DND-41 (cell line): Measurements from ENCODE around the gene VWA2.

Experiments
- ATAC-seq: fragments of 200-7000 bp; cut with Tn5 transposase; 3 replicates; pipeline ENCODE4 v1.9.1; 2021; ENCODE audit warnings: low read depth; ENCODE audit not compliant: insufficient read depth
- DNase-seq: peaks from one replicate; pipeline ENCODE4 v3.0.0-alpha.2; 2020
- H2AFZ ChIP-seq: 2 replicates; pipeline ENCODE4 v1.6.0; 2012; ENCODE audit warnings: low read depth, low read length
- H3K27ac ChIP-seq: 2 replicates; pipeline ENCODE4 v1.5.1; 2012; ENCODE audit warnings: low read length, inconsistent platforms
- H3K27me3 ChIP-seq: fragments of 200-600 bp; sonication (generic); 2 replicates; pipeline ENCODE4 v1.6.0; 2012; ENCODE audit warnings: low read length, mild to moderate bottlenecking, inconsistent platforms; ENCODE audit not compliant: insufficient read depth, poor library complexity
- H3K36me3 ChIP-seq: 2 replicates; pipeline ENCODE4 v1.5.1; 2012; ENCODE audit warnings: low read length, inconsistent platforms; ENCODE audit not compliant: insufficient read depth
- H3K4me1 ChIP-seq: 2 replicates; pipeline ENCODE4 v1.5.1; 2012; ENCODE audit warnings: mild to moderate bottlenecking, low read length; ENCODE audit not compliant: insufficient read depth
- H3K4me2 ChIP-seq: 2 replicates; pipeline ENCODE4 v1.6.0; 2012; ENCODE audit warnings: mild to moderate bottlenecking, moderate library complexity, low read length, inconsistent platforms; ENCODE audit not compliant: insufficient read depth
- H3K4me3 ChIP-seq, 2 experiments: fragments of 200-600 bp in 1 of 2; shearing (Covaris generic) in 1 of 2; 2 replicates each; pipeline ENCODE4 v1.5.1; 2012 to 2016; ENCODE audit warnings: inconsistent platforms in 2 of 2, low read length in 2 of 2, mild to moderate bottlenecking in 2 of 2, low read depth in 1 of 2, moderate library complexity in 1 of 2
- H3K79me2 ChIP-seq: 2 replicates; pipeline ENCODE4 v1.6.0; 2012; ENCODE audit warnings: low read length, inconsistent platforms; ENCODE audit not compliant: insufficient read depth
- H3K9ac ChIP-seq: 2 replicates; pipeline ENCODE4 v1.6.0; 2012; ENCODE audit warnings: low read depth, mild to moderate bottlenecking, inconsistent platforms, low read length, moderate library complexity
- H3K9me3 ChIP-seq: 2 replicates; pipeline ENCODE4 v1.5.1; 2012; ENCODE audit warnings: low read length, moderate library complexity, mild to moderate bottlenecking, inconsistent platforms; ENCODE audit not compliant: insufficient read depth, severe bottlenecking
- H4K20me1 ChIP-seq: 2 replicates; pipeline ENCODE4 v1.6.0; 2012; ENCODE audit warnings: low read length; ENCODE audit not compliant: insufficient read depth
- EZH2 ChIP-seq: IDR thresholded peaks from 3 replicates; pipeline ENCODE4 v1.6.1; 2012; ENCODE audit warnings: borderline replicate concordance, low read depth, mild to moderate bottlenecking, moderate library complexity, low read length, inconsistent platforms; ENCODE audit not compliant: severe bottlenecking
- TF ChIP-seq, protein P1 (sequence below): IDR thresholded peaks from 2 replicates; pipeline ENCODE4 v1.5.1; 2012; ENCODE audit warnings: borderline replicate concordance, low read length, moderate library complexity, mild to moderate bottlenecking; ENCODE audit not compliant: poor library complexity, severe bottlenecking; ENCODE audit errors: extremely low read depth

VWA2 gene

DNA sequence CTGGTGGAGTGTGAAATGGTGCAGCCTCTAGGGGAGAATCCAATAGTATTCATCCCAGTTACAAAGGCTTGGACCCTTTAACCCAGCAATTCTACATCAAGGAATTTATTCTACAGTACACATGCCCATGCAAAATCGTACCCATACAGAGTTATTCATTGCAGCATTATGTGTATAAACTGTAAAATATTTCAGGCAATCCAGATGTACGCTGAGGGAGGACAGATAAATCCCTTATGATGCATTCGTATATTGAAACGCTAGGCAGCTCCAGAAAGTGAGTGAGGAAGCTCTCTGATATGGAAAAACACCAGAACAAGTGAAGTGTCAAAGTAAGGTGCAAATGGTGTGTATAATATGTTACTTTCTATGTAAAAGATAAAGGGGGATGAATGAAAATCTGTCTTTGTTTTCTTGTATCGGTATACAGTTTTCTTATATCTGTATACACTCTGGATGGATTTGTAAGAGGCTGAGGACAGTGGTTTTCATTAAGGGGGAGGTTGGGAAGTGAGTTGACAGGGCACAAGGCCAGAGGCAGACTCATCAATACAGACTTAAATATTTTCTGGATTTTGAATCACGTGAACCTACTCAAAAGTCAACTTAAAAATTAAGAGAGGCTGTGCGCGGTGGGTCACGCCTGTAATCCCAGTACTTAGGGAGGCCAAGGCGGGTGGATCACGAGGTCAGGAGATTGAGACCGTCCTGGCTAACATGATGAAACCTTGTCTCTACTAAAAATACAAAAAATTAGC, 17.1 kb downstream of the VWA2 start:
- no peaks in the 10 kb centered on the region for H4K20me1 ChIP-seq
- H3K4me2 ChIP-seq: no peak overlapping the region
- H3K4me1 ChIP-seq: no peaks in the 10 kb centered on the region
- no peak overlapping the region for H3K4me3 ChIP-seq
- no peak overlapping the region for H2AFZ ChIP-seq
- DNase-seq: no peak
- no peaks in the 10 kb centered on the region for H3K79me2 ChIP-seq
- H3K9me3 ChIP-seq: no peaks in the 10 kb centered on the region
- no peaks in the 10 kb centered on the region for H3K27me3 ChIP-seq
- no peak for TF ChIP-seq EZH2
- TF ChIP-seq, protein P1, sequence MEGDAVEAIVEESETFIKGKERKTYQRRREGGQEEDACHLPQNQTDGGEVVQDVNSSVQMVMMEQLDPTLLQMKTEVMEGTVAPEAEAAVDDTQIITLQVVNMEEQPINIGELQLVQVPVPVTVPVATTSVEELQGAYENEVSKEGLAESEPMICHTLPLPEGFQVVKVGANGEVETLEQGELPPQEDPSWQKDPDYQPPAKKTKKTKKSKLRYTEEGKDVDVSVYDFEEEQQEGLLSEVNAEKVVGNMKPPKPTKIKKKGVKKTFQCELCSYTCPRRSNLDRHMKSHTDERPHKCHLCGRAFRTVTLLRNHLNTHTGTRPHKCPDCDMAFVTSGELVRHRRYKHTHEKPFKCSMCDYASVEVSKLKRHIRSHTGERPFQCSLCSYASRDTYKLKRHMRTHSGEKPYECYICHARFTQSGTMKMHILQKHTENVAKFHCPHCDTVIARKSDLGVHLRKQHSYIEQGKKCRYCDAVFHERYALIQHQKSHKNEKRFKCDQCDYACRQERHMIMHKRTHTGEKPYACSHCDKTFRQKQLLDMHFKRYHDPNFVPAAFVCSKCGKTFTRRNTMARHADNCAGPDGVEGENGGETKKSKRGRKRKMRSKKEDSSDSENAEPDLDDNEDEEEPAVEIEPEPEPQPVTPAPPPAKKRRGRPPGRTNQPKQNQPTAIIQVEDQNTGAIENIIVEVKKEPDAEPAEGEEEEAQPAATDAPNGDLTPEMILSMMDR: no peak
- H3K36me3 ChIP-seq: no peaks in the 10 kb centered on the region
- no peak overlapping the region for H3K27ac ChIP-seq
- no peak overlapping the region for H3K9ac ChIP-seq
- ATAC-seq: no peak

DNA sequence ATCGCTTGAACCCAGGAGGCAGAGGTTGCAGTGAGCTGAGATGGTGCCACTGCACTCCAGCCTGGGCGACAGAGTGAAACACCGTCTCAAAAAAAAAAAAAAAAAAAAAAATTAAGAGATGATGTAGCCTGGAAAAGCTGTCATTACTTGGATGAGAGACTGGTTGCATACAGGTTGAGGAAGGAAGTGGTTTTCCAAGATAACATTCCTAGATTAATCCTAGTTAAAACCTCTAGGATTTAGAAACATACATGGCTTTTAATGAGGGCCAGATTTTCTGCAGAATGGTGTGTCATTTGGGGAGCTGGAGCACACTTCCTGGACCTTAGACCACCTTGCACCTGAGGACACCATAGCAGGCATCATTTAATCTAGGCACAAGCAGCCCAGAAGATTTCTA, 17.8 kb downstream of the VWA2 start:
- Histone ChIP-seq H3K36me3 (no peaks in the 10 kb centered on the region), H3K27ac (no peak overlapping the region), H3K27me3 (no peaks in the 10 kb centered on the region), H4K20me1 (no peaks in the 10 kb centered on the region), H3K4me1 (no peaks in the 10 kb centered on the region), H3K79me2 (no peaks in the 10 kb centered on the region), H3K9me3 (no peaks in the 10 kb centered on the region), H3K4me2 (no peak overlapping the region), H3K4me3 (no peak overlapping the region), H2AFZ (no peak overlapping the region), H3K9ac (no peak overlapping the region)
- DNase-seq (no peak), ATAC-seq (no peak)
- TF ChIP-seq, protein P1: no peak
- TF ChIP-seq EZH2: no peak

DNA sequence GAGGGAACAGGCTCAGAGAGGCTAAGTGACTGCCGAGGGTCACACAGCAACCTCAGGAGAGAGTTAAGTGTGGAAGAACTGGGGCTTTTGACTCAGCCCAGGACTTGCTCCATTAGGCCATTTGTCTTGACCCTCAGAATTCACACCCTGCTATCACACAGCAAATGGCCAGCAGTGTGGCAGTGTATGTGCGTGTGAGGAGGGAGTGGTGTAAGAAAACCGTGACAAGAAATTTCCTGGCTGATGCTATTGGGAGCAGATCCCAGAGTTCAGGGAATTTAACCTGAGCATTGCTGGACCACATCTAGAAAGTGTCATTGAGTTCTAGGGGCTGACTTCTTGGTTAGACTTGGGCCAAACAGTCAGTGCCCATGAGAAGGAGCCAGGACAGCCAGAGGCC, 18.4 kb downstream of the VWA2 start:
- Histone ChIP-seq H2AFZ (no peak overlapping the region), H3K4me1 (no peaks in the 10 kb centered on the region), H3K9me3 (no peaks in the 10 kb centered on the region), H3K4me2 (no peak overlapping the region), H3K79me2 (no peaks in the 10 kb centered on the region), H4K20me1 (no peaks in the 10 kb centered on the region), H3K36me3 (no peaks in the 10 kb centered on the region), H3K27ac (no peak overlapping the region), H3K4me3 (no peak overlapping the region), H3K9ac (no peak overlapping the region), H3K27me3 (no peaks in the 10 kb centered on the region)
- ATAC-seq: no peak
- TF ChIP-seq, protein P1: no peak
- no peak for DNase-seq
